Large intestine (tissue), 3 donors: ENCODE data around the gene NIPSNAP2. TPM values are rescaled to one million over a fixed set of nuclear protein-coding genes. Genes with fewer than 3 reads are reported as not detected.
A peak's percentile ranks its signal among the peaks of the same experiment; 100 is the strongest.

Source experiments
- DNase-seq, 2 donors: peaks; one replicate each; pipeline versions ENCODE4 v3.0.0 to v3.0.0-alpha.2; 2013
- H3K27ac ChIP-seq: one replicate; pipeline ENCODE4 v1.5.1; 2013; ENCODE audit warnings: low read length
- H3K27me3 ChIP-seq: 2 replicates; pipeline ENCODE4 v1.6.1; 2013; ENCODE audit warnings: low read length; ENCODE audit not compliant: control insufficient read depth, insufficient read depth
- H3K36me3 ChIP-seq: 2 replicates; pipeline ENCODE4 v1.6.1; 2013; ENCODE audit warnings: low read length; ENCODE audit not compliant: control insufficient read depth, insufficient read depth
- H3K4me1 ChIP-seq: one replicate; pipeline ENCODE4 v1.6.1; 2013; ENCODE audit warnings: low read length; ENCODE audit not compliant: control insufficient read depth, insufficient read depth
- H3K4me3 ChIP-seq: one replicate; pipeline ENCODE4 v1.5.1; 2013; ENCODE audit warnings: low read length
- H3K9me3 ChIP-seq: one replicate; pipeline ENCODE4 v1.6.1; 2013; ENCODE audit warnings: mild to moderate bottlenecking, low read depth, low read length, moderate library complexity; ENCODE audit not compliant: control insufficient read depth
- WGBS: methylation state at CpG from one replicate; pipeline ENCODE4 v1.1.5; 2013; ENCODE audit warnings: low lambda C conversion rate; ENCODE audit not compliant: insufficient coverage; 5-methylcytosine and 5-hydroxymethylcytosine counted together
- polyA plus RNA-seq: library from polyadenylated mRNA; unstranded; fragments of 120-200 nt; gene quantifications from one replicate; pipeline ENCODE4 v1.2.1, GENCODE V29; 2013

NIPSNAP2 gene
- polyA plus RNA-seq, 1 donor: 58.1 TPM

DNA sequence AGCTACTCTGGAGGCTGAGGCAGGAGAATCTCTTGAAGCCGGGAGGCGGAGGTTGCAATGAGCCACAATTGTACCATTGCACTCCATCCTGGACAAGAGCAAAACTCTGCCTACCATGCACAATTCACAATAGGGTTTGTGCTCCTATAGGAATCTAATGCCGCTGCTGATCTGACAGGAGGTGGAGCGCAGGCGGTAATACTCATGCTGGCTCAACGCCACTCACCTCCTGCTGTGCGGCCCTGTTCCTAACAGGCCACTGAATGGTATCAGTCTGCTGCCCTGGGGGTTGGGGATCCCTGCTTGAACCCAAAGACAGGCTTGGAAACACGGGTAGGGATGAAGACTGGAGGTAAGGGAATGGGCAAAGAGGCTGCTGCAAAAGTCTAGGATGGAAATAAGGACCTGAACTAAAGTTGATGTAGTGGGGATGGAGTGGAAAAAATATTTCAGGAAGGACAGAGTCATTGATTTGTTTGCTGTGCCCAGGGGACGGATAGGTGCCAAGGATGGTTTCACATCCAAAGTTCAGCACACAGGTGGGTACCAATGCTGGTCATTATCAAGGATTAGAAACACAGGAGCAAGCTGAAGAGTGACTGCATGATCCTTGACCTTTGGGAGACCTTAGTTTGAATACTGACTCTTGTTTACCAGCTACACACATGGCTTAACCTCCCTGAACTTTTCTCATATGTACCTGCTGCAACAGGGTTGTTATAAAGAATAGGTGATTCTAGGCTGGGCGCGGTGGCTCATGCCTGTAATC lies 10.5 kb upstream of the NIPSNAP2 start:
- no peaks in the 10 kb centered on the region for H3K27me3 ChIP-seq
- no peak overlapping the region for H3K27ac ChIP-seq
- H3K36me3 ChIP-seq: peaks cover 13% of the 10 kb centered on the region
- H3K9me3 ChIP-seq: peaks cover 3% of the 10 kb centered on the region
- no peak for DNase-seq
- WGBS: no CpG with 5 or more reads among the region's 11 CpGs
- no peaks in the 10 kb centered on the region for H3K4me1 ChIP-seq
- H3K4me3 ChIP-seq: no peak overlapping the region

DNA sequence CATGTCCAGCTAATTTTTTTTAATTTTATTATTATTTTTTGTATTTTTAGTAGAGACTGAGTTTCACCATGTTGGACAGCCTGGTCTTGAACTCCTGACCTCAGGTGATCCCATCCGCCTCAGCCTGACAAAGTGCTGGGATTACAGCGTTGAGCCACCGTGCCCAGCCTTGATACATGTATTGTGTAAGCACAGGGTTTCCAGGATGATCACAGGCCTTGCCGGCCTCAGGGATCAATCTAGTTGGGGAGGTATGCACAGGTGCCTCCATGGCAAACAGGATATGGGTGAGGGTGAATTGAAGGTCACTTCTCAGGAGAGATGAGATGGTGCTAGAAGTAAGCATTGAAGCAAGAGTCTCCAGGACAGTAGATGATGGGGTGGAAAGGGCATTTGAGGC lies 7.2 kb upstream of the NIPSNAP2 start:
- no peaks in the 10 kb centered on the region for H3K9me3 ChIP-seq
- H3K27ac ChIP-seq: no peak overlapping the region
- WGBS: no CpG with 5 or more reads among the region's 4 CpGs
- H3K36me3 ChIP-seq: peaks cover 13% of the 10 kb centered on the region
- H3K4me3 ChIP-seq: no peak overlapping the region
- DNase-seq: no peak
- H3K27me3 ChIP-seq: no peaks in the 10 kb centered on the region
- no peaks in the 10 kb centered on the region for H3K4me1 ChIP-seq

DNA sequence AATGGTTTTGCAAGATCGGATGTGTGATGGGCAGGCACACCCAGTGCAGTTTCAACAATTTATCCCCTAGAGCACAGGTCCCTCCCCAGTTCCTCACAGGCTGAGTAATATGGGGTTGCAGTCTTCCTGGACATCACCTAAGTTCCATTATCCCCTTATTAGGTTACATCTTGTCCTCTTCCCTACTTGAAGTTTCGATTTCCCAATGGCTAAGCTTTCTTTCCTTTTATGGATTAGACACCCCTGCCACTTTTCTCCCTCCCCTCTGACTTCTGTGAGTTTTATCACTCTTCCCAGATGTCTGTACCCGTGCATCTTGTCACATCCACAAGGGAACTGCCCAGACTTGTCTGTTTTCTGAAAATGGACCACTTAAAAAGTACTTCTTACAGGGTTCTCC lies 2.4 kb upstream of the NIPSNAP2 start:
- Histone ChIP-seq H3K36me3 (peaks cover 6% of the 10 kb centered on the region), H3K4me1 (peaks cover 4% of the 10 kb centered on the region), H3K27ac (no peak overlapping the region), H3K4me3 (no peak overlapping the region), H3K9me3 (no peaks in the 10 kb centered on the region), H3K27me3 (no peaks in the 10 kb centered on the region)
- DNase-seq: no peak
- 83% methylated on average over 1 of the region's 3 CpGs for WGBS

DNA sequence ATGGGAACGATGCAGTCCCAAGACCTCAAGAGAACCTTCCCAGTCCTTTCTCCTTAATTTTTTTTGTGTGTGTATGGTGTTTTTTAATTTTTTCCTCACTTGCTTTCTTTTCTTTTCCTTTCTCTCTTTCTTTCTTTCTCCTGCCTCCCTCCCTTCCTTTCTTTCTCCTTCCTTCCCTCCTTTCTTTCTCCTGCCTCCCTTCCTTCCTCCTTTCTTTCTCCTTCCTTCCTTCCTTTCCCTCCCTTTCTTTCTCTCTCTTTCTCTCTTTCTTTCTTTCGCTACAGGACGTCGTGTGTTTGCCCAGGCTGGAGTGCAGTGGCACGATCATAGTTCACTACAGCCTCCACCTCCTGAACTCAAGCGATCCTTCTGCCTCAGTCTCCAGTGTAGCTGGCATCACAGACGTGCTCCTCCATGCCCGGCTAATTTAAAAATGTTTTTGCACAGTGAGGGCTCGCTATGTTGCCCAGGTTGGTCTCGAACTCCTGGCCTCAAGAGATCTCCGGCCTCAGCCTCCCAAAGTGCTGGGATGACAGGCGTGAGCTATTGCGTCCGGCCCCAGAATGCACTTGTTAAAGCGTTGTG lies 709 bp upstream of the NIPSNAP2 start:
- 83% methylated on average over 3 of the region's 15 CpGs for WGBS
- Histone ChIP-seq H3K4me1 (peaks cover 4% of the 10 kb centered on the region), H3K27ac (peak overlapping the region; percentile 86), H3K27me3 (no peaks in the 10 kb centered on the region), H3K36me3 (peaks cover 12% of the 10 kb centered on the region), H3K9me3 (no peaks in the 10 kb centered on the region), H3K4me3 (peak overlapping the region; percentile 42)
- no peak for DNase-seq

DNA sequence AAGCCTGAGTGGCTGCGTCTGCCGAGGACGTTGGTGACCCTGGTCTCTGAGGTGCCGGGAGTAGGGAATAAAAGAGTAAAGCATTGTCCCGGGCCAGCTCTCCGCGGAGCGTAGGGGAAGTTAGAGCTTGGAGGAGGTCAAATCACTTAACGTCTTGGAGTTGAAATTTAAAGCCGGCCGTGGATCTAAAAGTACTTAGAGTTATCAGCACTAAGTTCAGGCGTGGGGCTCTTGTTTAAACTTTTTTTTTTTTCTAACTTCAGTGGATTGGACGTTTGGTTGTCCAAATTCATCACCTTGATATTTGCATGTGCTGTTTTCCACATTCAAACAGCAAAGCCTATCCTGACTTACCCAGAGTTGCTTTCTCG lies 700 bp downstream of the NIPSNAP2 start:
- peak overlapping the region; percentile 90 for H3K27ac ChIP-seq
- WGBS: 0% methylated on average over 2 of the region's 14 CpGs
- peaks cover 18% of the 10 kb centered on the region for H3K36me3 ChIP-seq
- peaks cover 4% of the 10 kb centered on the region for H3K4me1 ChIP-seq
- no peaks in the 10 kb centered on the region for H3K9me3 ChIP-seq
- H3K4me3 ChIP-seq: peak overlapping the region; percentile 70
- no peaks in the 10 kb centered on the region for H3K27me3 ChIP-seq
- DNase-seq: no peak

DNA sequence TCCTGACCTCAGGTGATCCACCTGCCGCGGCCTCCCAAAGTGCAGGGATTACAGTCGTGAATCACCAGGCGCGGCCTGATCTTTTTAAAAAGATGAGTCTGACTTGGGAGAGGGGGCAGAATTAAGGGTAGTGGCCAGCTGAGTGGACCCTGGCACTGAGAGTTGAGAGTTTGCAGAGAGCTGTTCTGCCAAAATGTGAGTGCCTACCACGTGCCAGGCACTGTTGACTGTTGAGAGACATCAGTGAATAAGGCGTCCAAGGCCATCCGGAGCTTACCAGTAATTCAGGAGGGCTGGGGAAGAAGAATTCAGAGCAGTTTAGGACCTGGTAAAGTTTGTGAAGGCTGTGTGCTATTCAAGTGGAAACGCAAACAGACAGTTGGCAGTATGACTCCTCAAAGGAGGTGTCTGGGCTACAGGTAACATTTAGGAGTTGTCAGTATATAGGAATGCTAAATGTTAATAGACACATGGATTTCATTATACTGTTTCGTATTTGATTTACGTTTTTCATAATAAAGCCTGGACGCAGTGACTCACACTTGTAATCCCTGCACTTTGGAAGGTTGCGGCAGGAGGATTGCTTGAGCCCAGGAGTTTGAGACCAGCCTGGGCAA lies 1.5 kb downstream of the NIPSNAP2 start:
- H3K27ac ChIP-seq: peak overlapping the region; percentile 16
- H3K4me3 ChIP-seq: no peak overlapping the region
- H3K9me3 ChIP-seq: no peaks in the 10 kb centered on the region
- peak in 1 of 2 donors; percentile 5 for DNase-seq
- H3K4me1 ChIP-seq: peaks cover 4% of the 10 kb centered on the region
- H3K27me3 ChIP-seq: no peaks in the 10 kb centered on the region
- 100% methylated on average over 1 of the region's 13 CpGs for WGBS
- H3K36me3 ChIP-seq: peaks cover 18% of the 10 kb centered on the region

DNA sequence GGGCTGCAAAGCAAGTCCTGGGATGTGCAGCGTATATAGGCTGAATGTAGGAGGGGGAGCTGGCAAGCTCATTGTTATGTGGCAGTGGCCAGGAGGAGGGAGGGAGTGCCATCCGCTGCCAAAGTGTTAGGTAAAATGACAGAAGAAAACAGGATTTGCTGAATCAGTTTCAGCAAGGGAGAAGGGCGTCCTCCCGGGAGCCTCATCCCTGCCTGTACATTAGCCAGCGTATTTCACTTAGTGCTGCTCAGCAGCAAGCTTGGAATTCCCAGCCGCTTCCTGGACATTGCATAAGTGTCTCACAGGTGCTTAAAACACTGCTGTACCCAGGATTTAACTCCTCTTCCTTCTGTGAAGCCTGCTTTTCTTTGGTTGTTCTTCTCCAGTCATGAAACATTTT lies 2.5 kb downstream of the NIPSNAP2 start:
- no peaks in the 10 kb centered on the region for H3K27me3 ChIP-seq
- no CpG with 5 or more reads among the region's 6 CpGs for WGBS
- no peak overlapping the region for H3K27ac ChIP-seq
- peaks cover 18% of the 10 kb centered on the region for H3K36me3 ChIP-seq
- H3K9me3 ChIP-seq: no peaks in the 10 kb centered on the region
- DNase-seq: peak in 1 of 2 donors; percentile 7
- no peak overlapping the region for H3K4me3 ChIP-seq
- H3K4me1 ChIP-seq: peaks cover 4% of the 10 kb centered on the region

DNA sequence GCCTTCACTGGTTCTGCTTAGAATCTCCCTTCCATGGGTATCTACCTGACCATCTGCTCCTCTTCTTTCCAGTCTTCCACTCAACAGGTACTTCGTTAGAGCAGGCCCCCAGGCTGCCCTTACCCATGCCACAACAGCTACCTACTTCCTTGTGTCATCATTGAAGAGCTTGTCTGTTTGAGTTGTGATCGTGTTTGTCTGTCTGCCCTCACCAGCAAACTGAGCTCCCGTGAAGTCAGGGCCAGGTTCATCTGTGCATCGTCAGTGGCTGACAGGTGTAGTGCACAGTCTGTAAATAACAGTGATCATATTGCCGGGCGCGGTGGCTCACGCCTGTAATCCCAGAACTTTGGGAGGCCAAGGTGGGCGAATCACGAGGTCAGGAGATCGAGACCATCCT lies 5.0 kb downstream of the NIPSNAP2 start:
- Histone ChIP-seq H3K27me3 (no peaks in the 10 kb centered on the region), H3K4me3 (no peak overlapping the region), H3K36me3 (peaks cover 18% of the 10 kb centered on the region), H3K9me3 (no peaks in the 10 kb centered on the region), H3K4me1 (no peaks in the 10 kb centered on the region), H3K27ac (no peak overlapping the region)
- 80% methylated on average over 1 of the region's 11 CpGs for WGBS
- DNase-seq: no peak

DNA sequence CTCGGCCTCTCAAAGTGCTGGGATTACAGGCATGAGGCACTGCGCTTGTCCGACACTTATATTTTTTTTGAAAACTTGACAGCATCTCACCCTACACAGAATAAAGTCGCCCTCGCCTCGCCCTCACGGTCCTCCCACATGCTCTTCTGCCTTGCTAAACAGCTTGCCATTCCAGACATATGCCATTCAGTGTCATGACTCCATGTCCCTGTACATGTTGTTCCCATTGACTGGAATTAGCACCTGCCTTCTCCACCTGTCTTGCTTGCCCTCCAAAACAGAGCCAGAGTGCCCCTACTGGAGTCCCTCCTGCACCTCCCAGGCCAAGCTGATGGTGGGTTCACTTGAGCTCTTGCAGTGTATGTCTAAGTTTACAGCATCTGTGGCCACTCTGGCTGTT lies 6.2 kb downstream of the NIPSNAP2 start:
- Histone ChIP-seq H3K27ac (no peak overlapping the region), H3K9me3 (no peaks in the 10 kb centered on the region), H3K27me3 (no peaks in the 10 kb centered on the region), H3K4me3 (no peak overlapping the region), H3K4me1 (no peaks in the 10 kb centered on the region), H3K36me3 (peaks cover 18% of the 10 kb centered on the region)
- no peak for DNase-seq
- no CpG with 5 or more reads among the region's 7 CpGs for WGBS

DNA sequence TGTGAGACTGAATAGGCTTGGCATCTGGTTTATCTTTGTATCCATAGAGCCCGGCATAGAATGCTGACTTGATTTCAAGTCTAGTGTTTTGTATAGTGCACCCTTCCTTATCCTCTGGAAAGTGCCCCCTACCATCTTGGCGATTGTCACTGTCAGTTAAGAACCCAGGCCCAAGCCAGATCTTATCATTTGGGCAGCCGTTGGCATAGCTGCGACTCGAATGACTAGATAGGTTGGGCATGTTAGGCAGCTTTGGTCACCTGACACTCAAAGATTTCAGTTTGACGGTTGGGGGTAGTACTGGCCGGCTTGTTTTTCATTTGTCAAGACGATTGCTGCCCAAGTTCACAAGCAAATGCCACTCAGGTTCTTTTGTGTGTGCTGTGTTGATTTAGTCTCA lies 6.6 kb downstream of the NIPSNAP2 start:
- Histone ChIP-seq H3K27ac (no peak overlapping the region), H3K9me3 (no peaks in the 10 kb centered on the region), H3K27me3 (no peaks in the 10 kb centered on the region), H3K36me3 (peaks cover 18% of the 10 kb centered on the region), H3K4me3 (no peak overlapping the region), H3K4me1 (no peaks in the 10 kb centered on the region)
- WGBS: no CpG with 5 or more reads among the region's 8 CpGs
- no peak for DNase-seq
